ENCODE measurements around the gene ADM2.
"Not testable (repeated sequence)": the region's sequence is repeated elsewhere in the genome, so short reads cannot be mapped to it uniquely, and the experiment has no call there.

Gene ADM2

DNA sequence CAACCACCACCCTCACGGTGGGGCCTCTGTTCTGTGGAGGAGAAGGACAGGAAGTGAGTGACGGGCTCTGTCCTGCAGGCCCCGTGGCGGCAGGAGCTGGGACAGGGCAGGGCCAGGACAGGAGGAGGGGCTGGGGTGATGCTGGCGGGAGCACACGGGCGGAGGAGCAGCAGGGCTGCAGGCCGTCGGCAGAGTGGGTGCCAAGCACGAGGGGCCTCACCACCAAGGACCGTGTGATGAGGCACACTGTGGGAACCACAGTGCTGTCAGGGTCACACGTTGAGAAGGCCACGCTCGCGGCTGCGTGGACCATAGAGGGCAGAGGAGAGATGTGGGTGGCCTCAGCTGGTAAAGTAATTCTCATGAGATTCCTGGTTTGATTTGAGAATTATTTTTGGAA, 35.5 kb downstream of the ADM2 start:
- in situ Hi-C loops (cut with HindIII; ENCODE audit: low sequenced_read_pairs): no loop called here
- no peak overlapping the region for H3K4me3 ChIP-seq (ENCODE audit: low read depth, low read length)
- TF ChIP-seq, protein P1, sequence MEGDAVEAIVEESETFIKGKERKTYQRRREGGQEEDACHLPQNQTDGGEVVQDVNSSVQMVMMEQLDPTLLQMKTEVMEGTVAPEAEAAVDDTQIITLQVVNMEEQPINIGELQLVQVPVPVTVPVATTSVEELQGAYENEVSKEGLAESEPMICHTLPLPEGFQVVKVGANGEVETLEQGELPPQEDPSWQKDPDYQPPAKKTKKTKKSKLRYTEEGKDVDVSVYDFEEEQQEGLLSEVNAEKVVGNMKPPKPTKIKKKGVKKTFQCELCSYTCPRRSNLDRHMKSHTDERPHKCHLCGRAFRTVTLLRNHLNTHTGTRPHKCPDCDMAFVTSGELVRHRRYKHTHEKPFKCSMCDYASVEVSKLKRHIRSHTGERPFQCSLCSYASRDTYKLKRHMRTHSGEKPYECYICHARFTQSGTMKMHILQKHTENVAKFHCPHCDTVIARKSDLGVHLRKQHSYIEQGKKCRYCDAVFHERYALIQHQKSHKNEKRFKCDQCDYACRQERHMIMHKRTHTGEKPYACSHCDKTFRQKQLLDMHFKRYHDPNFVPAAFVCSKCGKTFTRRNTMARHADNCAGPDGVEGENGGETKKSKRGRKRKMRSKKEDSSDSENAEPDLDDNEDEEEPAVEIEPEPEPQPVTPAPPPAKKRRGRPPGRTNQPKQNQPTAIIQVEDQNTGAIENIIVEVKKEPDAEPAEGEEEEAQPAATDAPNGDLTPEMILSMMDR (IDR thresholded peaks at IDR 0.05; ENCODE audit: low read depth, low read length, missing control alignments): no peak
- DNase-seq (ENCODE audit: low read depth): no peak

GRCh38 chr22:50517495-50518260, 36.3 kb downstream of the ADM2 start:
- no peak overlapping the region for H3K4me3 ChIP-seq (ENCODE audit: low read depth, low read length)
- DNase-seq (ENCODE audit: low read depth): no peak
- TF ChIP-seq, protein P1 (IDR thresholded peaks at IDR 0.05; ENCODE audit: low read depth, low read length, missing control alignments): no peak
- in situ Hi-C loops (cut with HindIII; ENCODE audit: low sequenced_read_pairs): no loop called here

GRCh38 chr22:50518606-50519005, 37.3 kb downstream of the ADM2 start:
- in situ Hi-C loops (cut with HindIII; ENCODE audit: low sequenced_read_pairs): no loop called here
- no peak overlapping the region for H3K4me3 ChIP-seq (ENCODE audit: low read depth, low read length)
- no peak for DNase-seq (ENCODE audit: low read depth)
- TF ChIP-seq, protein P1 (IDR thresholded peaks at IDR 0.05; ENCODE audit: low read depth, low read length, missing control alignments): no peak

DNA sequence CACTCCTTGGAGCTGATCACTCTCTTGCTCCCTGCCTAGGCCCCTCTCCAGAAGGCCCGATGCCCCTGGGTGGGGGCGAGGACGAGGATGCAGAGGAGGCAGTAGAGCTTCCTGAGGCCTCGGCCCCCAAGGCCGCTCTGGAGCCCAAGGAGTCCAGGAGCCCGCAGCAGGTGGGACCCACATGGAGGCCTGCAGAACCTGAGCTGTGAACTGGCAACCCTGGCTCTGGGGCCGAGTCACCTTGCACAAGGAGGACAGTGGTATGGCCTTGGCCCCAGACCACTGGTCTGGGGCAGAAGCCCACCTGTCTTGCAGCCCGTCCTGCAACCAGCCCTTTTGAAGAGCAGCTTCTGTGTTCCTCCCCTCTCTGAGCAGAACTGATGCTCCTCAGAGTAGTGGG, 37.8 kb downstream of the ADM2 start:
- no peak for DNase-seq (ENCODE audit: low read depth)
- TF ChIP-seq, protein P1 (IDR thresholded peaks at IDR 0.05; ENCODE audit: low read depth, low read length, missing control alignments): no peak
- no peak overlapping the region for H3K4me3 ChIP-seq (ENCODE audit: low read depth, low read length)
- in situ Hi-C loops (cut with HindIII; ENCODE audit: low sequenced_read_pairs): no loop called here

- DNase-seq (ENCODE audit: low read depth); in situ Hi-C loops (cut with HindIII; ENCODE audit: low sequenced_read_pairs); H3K4me3 ChIP-seq (ENCODE audit: low read depth, low read length): not testable (repeated sequence)
Measured at GRCh38 chr22:50520184-50520583, 38.8 kb downstream of the ADM2 start.

DNA sequence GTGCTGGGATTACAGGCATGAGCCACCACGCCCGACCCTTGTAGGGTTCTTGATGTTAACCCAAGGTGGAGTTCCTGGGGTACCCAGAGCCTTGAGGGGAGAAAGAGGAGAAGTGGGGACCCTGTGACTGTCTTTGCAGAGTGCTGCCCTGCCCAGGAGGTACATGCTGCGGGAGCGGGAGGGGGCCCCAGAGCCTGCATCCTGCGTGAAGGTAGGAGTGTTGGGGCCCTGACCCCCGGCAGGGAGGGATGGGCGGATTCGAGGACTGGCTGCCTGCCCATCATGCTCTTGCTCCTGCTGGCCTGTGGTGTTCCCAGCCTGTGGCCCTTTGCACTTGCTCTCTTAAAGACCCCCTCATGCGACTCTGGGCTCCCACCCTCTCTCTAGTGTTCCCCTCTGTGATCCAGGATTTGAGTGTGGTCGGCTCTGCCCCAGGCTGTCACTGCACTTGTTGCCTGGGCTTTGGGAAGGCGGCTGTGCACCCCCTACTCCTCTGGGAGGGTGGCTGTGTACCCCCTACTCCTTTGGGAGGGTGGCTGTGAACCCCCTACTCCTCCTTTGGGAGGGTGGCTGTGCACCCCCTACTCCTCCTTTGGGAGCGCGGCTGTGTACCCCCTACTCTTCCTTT, 39.6 kb downstream of the ADM2 start:
- TF ChIP-seq, protein P1 (IDR thresholded peaks at IDR 0.05; ENCODE audit: low read depth, low read length, missing control alignments): no peak
- no peak overlapping the region for H3K4me3 ChIP-seq (ENCODE audit: low read depth, low read length)
- in situ Hi-C loops (cut with HindIII; ENCODE audit: low sequenced_read_pairs): no loop called here
- DNase-seq (ENCODE audit: low read depth): no peak

- DNase-seq (ENCODE audit: low read depth): no peak
- no peak overlapping the region for H3K4me3 ChIP-seq (ENCODE audit: low read depth, low read length)
- in situ Hi-C loops (cut with HindIII; ENCODE audit: low sequenced_read_pairs): no loop called here
- TF ChIP-seq, protein P1 (IDR thresholded peaks at IDR 0.05; ENCODE audit: low read depth, low read length, missing control alignments): no peak
Measured at GRCh38 chr22:50521710-50522109, 40.4 kb downstream of the ADM2 start.

Data from astrocyte of the cerebellum (primary cell).